NCI-H510A (cell line): ENCODE results near the gene SPAG7.
A peak's percentile ranks its signal among the peaks of the same experiment; 100 is the strongest.

Experiments used
- DNase-seq: peaks from one replicate; lab custom pipeline; 2025; lab: John Stamatoyannopoulos, UW

SPAG7 gene

GRCh38 chr17:4967539-4968485 lies at the start of gene SPAG7:
Gene SPAG7, minus strand, starts transcription at chr17:4967817. Its CDS starts 13 bp downstream, at chr17:4967804.
- DNase-seq, result peak; percentile 90

- no peak for DNase-seq
Measured at GRCh38 chr17:5014357-5014756, 46.7 kb upstream of the SPAG7 start.

GRCh38 chr17:5011928-5012327 lies 44.3 kb upstream of the SPAG7 start:
- no peak for DNase-seq

- DNase-seq, result no peak
Measured at GRCh38 chr17:5003214-5003867, 35.7 kb upstream of the SPAG7 start.

- DNase-seq, result no peak
Measured at GRCh38 chr17:5002121-5002788, 34.6 kb upstream of the SPAG7 start.

- DNase-seq, result no peak
Measured at GRCh38 chr17:5000237-5000639, 32.6 kb upstream of the SPAG7 start.

- no peak for DNase-seq
Measured at GRCh38 chr17:4999430-5000093, 31.9 kb upstream of the SPAG7 start.

- DNase-seq, result no peak
Measured at GRCh38 chr17:4998732-4999429, 31.3 kb upstream of the SPAG7 start.

- peak; percentile 32 for DNase-seq
Measured at GRCh38 chr17:4998027-4998731, 30.6 kb upstream of the SPAG7 start.

- peak; percentile 89 for DNase-seq
Measured at GRCh38 chr17:4997302-4998026, 29.8 kb upstream of the SPAG7 start, which contains the start of the genes INCA1 and KIF1C. Gene INCA1, minus strand, starts transcription at chr17:4997522. Its CDS starts 3,085 bp downstream, at chr17:4994437. Gene KIF1C, plus strand, starts transcription at chr17:4997950. Its CDS starts 2,297 bp downstream, at chr17:5000247.

- no peak for DNase-seq
Measured at GRCh38 chr17:4994081-4994595, 26.5 kb upstream of the SPAG7 start.

- no peak for DNase-seq
Measured at GRCh38 chr17:4987767-4988567, 20.4 kb upstream of the SPAG7 start.

GRCh38 chr17:4986951-4987766 lies 19.5 kb upstream of the SPAG7 start, which contains the start of gene CAMTA2:
Gene CAMTA2, minus strand, starts transcription at chr17:4987675. Its CDS starts 1,453 bp downstream, at chr17:4986222.
- DNase-seq, result peak; percentile 66

GRCh38 chr17:4986403-4986802 lies 18.8 kb upstream of the SPAG7 start:
- peak; percentile 12 for DNase-seq

GRCh38 chr17:4982305-4982704 lies 14.7 kb upstream of the SPAG7 start:
- DNase-seq, result no peak

GRCh38 chr17:4980644-4981216 lies 13.1 kb upstream of the SPAG7 start:
- DNase-seq, result no peak

GRCh38 chr17:4978726-4979125 lies 11.1 kb upstream of the SPAG7 start:
- no peak for DNase-seq
